Measurements from ENCODE around the gene ZNF444.
A peak's percentile ranks its signal among the peaks of the same experiment; 100 is the strongest.

Gene ZNF444

GRCh38 chr19:56121180-56122167, 19.6 kb upstream of the ZNF444 start, which contains the start of gene ZNF787:
Gene ZNF787 (minus strand): TSS chr19:56121295. CDS start chr19:56103217, 18,078 bp downstream.
- DNase-seq (ENCODE audit: low spot score), result peak; percentile 99

DNA sequence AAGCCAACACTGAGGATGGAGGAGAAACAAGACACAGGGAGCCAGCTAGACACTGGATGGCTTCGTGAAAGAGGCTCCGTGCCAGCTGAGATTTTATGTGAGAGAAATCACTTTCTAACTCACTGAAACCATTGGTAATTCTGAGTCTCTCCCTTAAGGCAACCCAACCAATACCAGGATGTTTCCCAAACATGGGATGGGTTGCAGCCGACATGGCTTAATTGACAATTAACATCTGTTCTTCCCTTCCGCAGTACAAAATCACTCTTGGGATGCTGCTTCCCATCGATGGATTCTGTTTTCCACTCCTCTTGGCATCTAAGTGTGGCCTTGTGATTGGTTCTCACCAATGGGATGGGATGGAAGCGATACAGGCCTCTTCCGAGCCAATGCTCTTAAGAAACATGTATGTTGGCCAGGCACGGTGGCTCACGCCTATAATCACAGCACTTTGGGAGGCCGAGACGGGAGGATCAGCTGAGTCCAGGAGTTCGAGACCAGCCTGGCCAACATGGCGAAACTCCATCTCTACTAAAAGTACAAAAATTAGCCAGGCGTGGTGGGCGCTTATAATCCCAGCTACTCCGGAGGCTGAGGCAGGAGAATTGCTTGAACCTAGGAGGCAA, 17.7 kb upstream of the ZNF444 start:
- no peak for DNase-seq (ENCODE audit: low spot score)

GRCh38 chr19:56124578-56124977, 16.5 kb upstream of the ZNF444 start:
- no peak for DNase-seq (ENCODE audit: low spot score)

GRCh38 chr19:56125806-56126590, 15.1 kb upstream of the ZNF444 start:
- no peak for DNase-seq (ENCODE audit: low spot score)

- no peak for DNase-seq (ENCODE audit: low spot score)
Observed at GRCh38 chr19:56126983-56127780, 13.9 kb upstream of the ZNF444 start.

- no peak for DNase-seq (ENCODE audit: low spot score)
Observed at GRCh38 chr19:56130006-56130405, 11.1 kb upstream of the ZNF444 start.

DNA sequence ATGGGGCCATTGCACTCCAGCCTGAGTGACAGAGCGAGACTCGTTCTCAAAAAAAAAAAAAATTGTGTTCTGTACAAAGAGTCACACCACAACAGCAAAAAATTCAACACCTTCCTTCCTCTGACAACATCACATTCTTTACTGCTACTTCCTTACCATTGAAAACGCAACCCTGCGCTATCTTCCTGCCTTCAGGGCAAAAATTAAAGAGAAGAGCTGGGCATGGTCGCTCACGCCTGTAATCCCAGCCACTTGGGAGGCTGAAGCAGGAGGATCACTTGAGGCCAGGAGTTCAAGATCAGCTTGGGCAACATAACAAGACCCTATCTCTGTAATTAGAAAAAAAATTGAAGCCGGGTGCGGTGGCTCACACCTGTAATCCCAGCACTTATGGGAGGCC, 9.4 kb upstream of the ZNF444 start:
- DNase-seq (ENCODE audit: low spot score), result no peak

GRCh38 chr19:56132316-56132822, 8.7 kb upstream of the ZNF444 start:
- DNase-seq (ENCODE audit: low spot score), result no peak

GRCh38 chr19:56133858-56134653, 7.0 kb upstream of the ZNF444 start:
- no peak for DNase-seq (ENCODE audit: low spot score)

DNA sequence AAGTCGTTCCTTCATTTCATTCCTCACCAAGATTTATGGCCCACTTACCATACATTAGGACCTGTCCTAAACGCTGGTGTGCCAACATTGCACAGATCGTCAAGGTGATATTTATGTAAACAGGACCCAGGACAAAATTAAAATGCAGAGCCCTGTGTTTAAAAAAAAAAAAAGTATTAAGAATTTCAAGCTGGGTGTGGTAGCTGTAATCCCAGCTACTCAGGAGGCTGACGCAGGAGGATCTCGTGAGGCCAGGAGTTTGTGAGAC, 6.5 kb upstream of the ZNF444 start:
- no peak for DNase-seq (ENCODE audit: low spot score)

GRCh38 chr19:56136362-56136761, 4.7 kb upstream of the ZNF444 start:
- DNase-seq (ENCODE audit: low spot score), result no peak

DNA sequence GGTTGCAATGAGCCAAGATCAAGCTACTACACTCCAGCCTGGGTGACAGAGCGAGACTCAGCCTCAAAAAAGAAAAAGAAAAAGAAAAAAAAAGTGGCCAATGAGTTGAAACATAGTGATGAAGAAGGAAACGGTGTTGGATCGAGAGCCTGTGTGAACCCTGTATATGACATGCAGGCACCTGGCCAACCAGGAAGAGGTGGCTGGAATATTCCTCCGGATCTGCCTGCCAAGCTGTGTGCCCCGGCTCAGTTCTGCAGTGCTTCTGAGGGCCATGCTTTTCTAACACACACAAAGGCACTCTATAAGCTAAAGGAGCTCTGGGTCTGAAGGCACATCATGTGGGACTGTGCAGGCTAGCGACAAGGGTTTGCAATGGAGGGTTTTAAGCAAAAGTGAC, 3.7 kb upstream of the ZNF444 start:
- no peak for DNase-seq (ENCODE audit: low spot score)

DNA sequence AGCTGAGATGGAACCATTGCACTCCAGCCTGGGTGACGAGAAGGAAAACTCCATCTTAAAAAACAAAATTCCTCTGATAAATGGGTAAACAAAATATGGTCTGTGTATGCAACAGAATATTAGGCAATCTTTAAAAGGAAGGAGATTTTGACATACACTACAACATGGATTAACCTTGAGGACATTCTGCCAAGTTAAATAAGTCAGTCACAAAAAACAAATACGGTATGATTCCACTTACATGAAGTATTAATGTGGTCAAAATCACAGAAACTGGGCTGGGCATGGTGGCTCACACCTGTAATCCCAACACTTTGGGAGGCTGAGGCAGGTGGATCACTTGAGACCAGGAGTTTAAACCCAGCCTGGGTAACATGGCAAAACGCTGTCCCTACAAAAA, 3.0 kb upstream of the ZNF444 start:
- no peak for DNase-seq (ENCODE audit: low spot score)

- no peak for DNase-seq (ENCODE audit: low spot score)
Observed at GRCh38 chr19:56139847-56140582, 1.1 kb upstream of the ZNF444 start.

GRCh38 chr19:56141417-56141993, 418 bp downstream of the ZNF444 start:
- DNase-seq (ENCODE audit: low spot score), result no peak

DNA sequence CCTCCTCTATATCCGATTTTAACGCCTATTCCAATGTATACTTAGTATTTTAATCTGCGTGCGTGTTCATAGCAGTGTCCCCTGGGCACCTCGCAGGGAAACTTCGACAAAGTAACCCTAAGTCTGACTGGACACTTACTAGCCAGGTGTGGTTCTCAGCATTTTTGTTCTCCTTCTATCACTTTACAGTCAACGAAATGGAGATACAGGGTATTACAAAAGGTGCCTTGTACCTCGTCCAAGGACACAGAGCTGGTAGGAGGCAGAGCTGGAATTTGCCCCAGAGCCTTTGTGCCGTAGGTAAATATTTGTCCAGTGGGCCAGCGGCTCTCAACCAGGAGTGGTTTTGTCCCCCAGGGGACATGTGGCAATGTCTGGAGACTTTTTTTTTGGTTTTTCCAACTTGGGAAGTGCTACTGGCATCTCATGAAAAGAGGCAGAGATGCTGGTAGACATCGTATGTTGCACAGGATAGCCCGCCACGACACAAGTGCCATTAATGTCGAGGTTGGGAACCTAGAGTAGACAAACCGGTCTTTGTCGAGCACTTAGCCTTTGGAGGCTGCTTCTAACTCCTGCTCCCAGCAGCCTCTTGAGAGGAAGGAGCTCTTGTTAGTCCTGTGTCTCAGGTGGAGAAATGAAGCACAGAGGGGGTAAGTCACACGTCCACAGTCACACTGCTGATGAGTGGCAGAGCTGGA, 1.1 kb downstream of the ZNF444 start:
- no peak for DNase-seq (ENCODE audit: low spot score)

- DNase-seq (ENCODE audit: low spot score), result no peak
Observed at GRCh38 chr19:56142897-56143434, 1.9 kb downstream of the ZNF444 start.

GRCh38 chr19:56144376-56144775, 3.3 kb downstream of the ZNF444 start:
- no peak for DNase-seq (ENCODE audit: low spot score)

DNA sequence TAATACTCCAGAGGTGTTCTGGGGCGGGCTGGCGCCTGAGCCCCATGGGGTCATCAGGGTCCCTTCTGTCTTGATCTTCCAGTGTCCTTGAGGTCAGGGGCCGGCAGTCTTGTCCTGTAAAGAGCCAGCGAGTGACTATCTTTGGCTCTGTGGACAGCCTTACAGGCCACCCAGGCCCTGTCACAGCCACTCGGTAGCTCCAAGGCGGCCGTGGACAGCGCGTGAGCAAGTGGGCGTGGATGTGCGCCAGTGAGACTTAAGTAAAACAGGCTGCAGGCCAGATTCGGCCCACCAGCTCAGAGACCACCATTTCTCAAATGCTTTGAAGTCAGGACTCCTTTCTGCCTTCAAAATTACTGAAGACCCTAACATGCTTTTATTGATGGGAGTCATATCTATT, 3.7 kb downstream of the ZNF444 start:
- no peak for DNase-seq (ENCODE audit: low spot score)
